Transverse colon (tissue), 4 donors: ENCODE results near the gene ENKUR.

Experiments
- POLR2A ChIP-seq: fragments of 450-650 bp; IDR thresholded peaks from one replicate; pipeline ENCODE4 v1.6.1; 2016; ENCODE audit warnings: antibody characterized with exemption, mild to moderate bottlenecking, moderate library complexity
- POLR2AphosphoS5 ChIP-seq, 3 donors: sonication (generic); formaldehyde crosslinking; IDR thresholded peaks; one replicate each; pipeline ENCODE4 v1.6.1; 2016; ENCODE audit warnings: antibody characterized with exemption in 3 of 3
- TF ChIP-seq, protein P1 (sequence below), 5 experiments: fragments of 200-600 bp in 3 of 5; fragments of 450-650 bp in 2 of 5; sonication (generic) in 3 of 5; IDR thresholded peaks; 1 replicate in 2 of 5; 2 replicates in 3 of 5; pipeline ENCODE4 v1.5.1; 2016 to 2017; ENCODE audit warnings: antibody characterized with exemption in 5 of 5, inconsistent platforms in 3 of 5, mild to moderate bottlenecking in 2 of 5, moderate library complexity in 1 of 5

DNA sequence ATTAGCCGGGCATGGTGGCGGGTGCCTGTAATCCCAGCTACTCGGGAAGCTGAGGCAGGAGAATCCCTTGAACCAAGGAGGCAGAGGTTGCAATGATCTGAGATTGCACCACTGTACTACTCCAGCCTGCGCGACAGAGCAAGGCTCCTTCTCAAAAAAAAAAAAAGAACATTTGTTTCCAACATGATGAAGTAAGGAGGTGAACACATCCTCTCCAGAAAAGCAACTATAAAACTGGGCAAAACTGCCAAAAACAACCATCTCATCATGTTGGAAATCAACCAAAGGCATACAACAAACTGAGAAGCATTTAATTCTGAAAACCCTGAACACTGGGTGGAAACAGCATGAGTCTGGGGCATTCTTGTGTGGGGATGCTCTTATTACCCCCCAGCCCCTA lies 77.9 kb downstream of the ENKUR start:
- TF ChIP-seq, protein P1, sequence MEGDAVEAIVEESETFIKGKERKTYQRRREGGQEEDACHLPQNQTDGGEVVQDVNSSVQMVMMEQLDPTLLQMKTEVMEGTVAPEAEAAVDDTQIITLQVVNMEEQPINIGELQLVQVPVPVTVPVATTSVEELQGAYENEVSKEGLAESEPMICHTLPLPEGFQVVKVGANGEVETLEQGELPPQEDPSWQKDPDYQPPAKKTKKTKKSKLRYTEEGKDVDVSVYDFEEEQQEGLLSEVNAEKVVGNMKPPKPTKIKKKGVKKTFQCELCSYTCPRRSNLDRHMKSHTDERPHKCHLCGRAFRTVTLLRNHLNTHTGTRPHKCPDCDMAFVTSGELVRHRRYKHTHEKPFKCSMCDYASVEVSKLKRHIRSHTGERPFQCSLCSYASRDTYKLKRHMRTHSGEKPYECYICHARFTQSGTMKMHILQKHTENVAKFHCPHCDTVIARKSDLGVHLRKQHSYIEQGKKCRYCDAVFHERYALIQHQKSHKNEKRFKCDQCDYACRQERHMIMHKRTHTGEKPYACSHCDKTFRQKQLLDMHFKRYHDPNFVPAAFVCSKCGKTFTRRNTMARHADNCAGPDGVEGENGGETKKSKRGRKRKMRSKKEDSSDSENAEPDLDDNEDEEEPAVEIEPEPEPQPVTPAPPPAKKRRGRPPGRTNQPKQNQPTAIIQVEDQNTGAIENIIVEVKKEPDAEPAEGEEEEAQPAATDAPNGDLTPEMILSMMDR (IDR thresholded peaks at IDR 0.05) = no peak
- TF ChIP-seq POLR2A (no peak), POLR2AphosphoS5 (IDR thresholded peaks at IDR 0.05) (no peak)
